Keratinocyte (primary cell): ENCODE data around the gene PPIA. TPM values are rescaled to one million over a fixed set of nuclear protein-coding genes. Genes with fewer than 3 reads are reported as not detected.

ENCODE experiments used
- DNase-seq: peaks from one replicate; pipeline ENCODE4 v3.0.0-alpha.2; 2011; ENCODE audit warnings: low read depth, missing footprints, low spot score
- FAIRE-seq: peaks from 2 replicates; lab custom pipeline; 2011; peaks lifted over from hg19 to GRCh38; lab: Jason Lieb, UNC
- H2AFZ ChIP-seq: 2 replicates; pipeline ENCODE4 v1.6.0; 2012; ENCODE audit warnings: low read length, control low read depth, inconsistent platforms; ENCODE audit not compliant: control insufficient read depth
- H3K27ac ChIP-seq: 2 replicates; pipeline ENCODE4 v1.5.1; 2011; ENCODE audit warnings: low read length; ENCODE audit not compliant: control insufficient read depth, insufficient read depth
- H3K27me3 ChIP-seq: 3 replicates; pipeline ENCODE4 v1.6.0; 2011; ENCODE audit warnings: low read length; ENCODE audit not compliant: control insufficient read depth, insufficient read depth; ENCODE audit errors: extremely low read depth
- H3K36me3 ChIP-seq, 2 experiments: 2 replicates in 1 of 2; 3 replicates in 1 of 2; pipeline ENCODE4 v1.5.1; 2011; ENCODE audit warnings: low read length in 2 of 2, mild to moderate bottlenecking in 1 of 2; ENCODE audit not compliant: control insufficient read depth in 2 of 2, insufficient read depth in 2 of 2; ENCODE audit errors: extremely low read depth in 1 of 2
- H3K4me1 ChIP-seq: 3 replicates; pipeline ENCODE4 v1.5.1; 2011; ENCODE audit warnings: low read length; ENCODE audit not compliant: control insufficient read depth, insufficient read depth; ENCODE audit errors: extremely low read depth
- H3K4me2 ChIP-seq: 3 replicates; pipeline ENCODE4 v1.6.0; 2011; ENCODE audit warnings: low read depth, low read length; ENCODE audit not compliant: control insufficient read depth, insufficient read depth; ENCODE audit errors: extremely low read depth
- H3K4me3 ChIP-seq, 3 experiments: fragments of 200-600 bp in 1 of 3; sonication (generic) in 1 of 3; 2 replicates in 2 of 3; 3 replicates in 1 of 3; pipeline ENCODE4 v1.5.1; 2011 to 2016; ENCODE audit warnings: low read length in 3 of 3, mild to moderate bottlenecking in 3 of 3, control low read depth in 2 of 3, inconsistent platforms in 1 of 3, low read depth in 1 of 3, mixed read lengths in 1 of 3, mixed run types in 1 of 3, moderate library complexity in 1 of 3; ENCODE audit not compliant: control insufficient read depth in 2 of 3, insufficient read depth in 2 of 3; ENCODE audit errors: extremely low read depth in 1 of 3
- H3K79me2 ChIP-seq: 2 replicates; pipeline ENCODE4 v1.6.0; 2012; ENCODE audit warnings: low read length; ENCODE audit not compliant: control insufficient read depth, insufficient read depth
- H3K9ac ChIP-seq: 3 replicates; pipeline ENCODE4 v1.6.0; 2011; ENCODE audit warnings: low read length; ENCODE audit not compliant: control insufficient read depth, insufficient read depth; ENCODE audit errors: extremely low read depth
- H3K9me1 ChIP-seq: 3 replicates; pipeline ENCODE4 v1.6.0; 2011; ENCODE audit warnings: low read length; ENCODE audit not compliant: control insufficient read depth, insufficient read depth; ENCODE audit errors: extremely low read depth
- H3K9me3 ChIP-seq: 2 replicates; pipeline ENCODE4 v1.5.1; 2012; ENCODE audit warnings: low read depth, low read length; ENCODE audit not compliant: control insufficient read depth
- H4K20me1 ChIP-seq: 3 replicates; pipeline ENCODE4 v1.6.0; 2011; ENCODE audit warnings: low read length; ENCODE audit not compliant: control insufficient read depth, insufficient read depth; ENCODE audit errors: extremely low read depth
- EZH2 ChIP-seq: IDR thresholded peaks from one replicate; pipeline ENCODE4 v1.6.1; 2012; ENCODE audit warnings: inconsistent platforms, mild to moderate bottlenecking, low read length, moderate library complexity
- dilution Hi-C: fragments of 300-500 bp; cut with MboI; formaldehyde crosslinking; loops from one replicate; pipeline ENCODE4 v1.7.0; 2020; ENCODE audit warnings: low sequenced_read_pairs; ENCODE audit not compliant: extremely low pct_ligation_motif_present
- polyA plus RNA-seq, 5 experiments: library from polyadenylated mRNA; depleted of rRNA in 3 of 5; stranded (reverse) in 3 of 5; stranded (forward) in 1 of 5; unstranded in 1 of 5; fragments of >200 nt; gene quantifications; 1 replicate in 1 of 5; 2 replicates in 3 of 5; 3 replicates in 1 of 5; pipeline versions ENCODE4 v1.2.1 to v1.2.3, GENCODE V29; 2011 to 2012; ENCODE audit warnings: missing spikeins in 2 of 5, low read depth in 1 of 5, low replicate concordance in 1 of 5
- TF ChIP-seq, protein P1 (sequence below), 3 experiments: IDR thresholded peaks in 1 of 3; conservative IDR thresholded peaks in 1 of 3; optimal IDR thresholded peaks in 1 of 3; 2 replicates in 2 of 3; 3 replicates in 1 of 3; pipeline versions ENCODE3 to v1.5.1; 2011; ENCODE audit warnings: low read length in 3 of 3, mild to moderate bottlenecking in 3 of 3, moderate library complexity in 2 of 3, control low read depth in 1 of 3, inconsistent platforms in 1 of 3; ENCODE audit not compliant: insufficient read depth in 2 of 3; ENCODE audit errors: extremely low read depth in 1 of 3

Gene PPIA
- polyA plus RNA-seq, 1 donor (not counting 4 experiments of a cell fraction or from before 2014, with no cell fraction given), result 6,965 TPM

DNA sequence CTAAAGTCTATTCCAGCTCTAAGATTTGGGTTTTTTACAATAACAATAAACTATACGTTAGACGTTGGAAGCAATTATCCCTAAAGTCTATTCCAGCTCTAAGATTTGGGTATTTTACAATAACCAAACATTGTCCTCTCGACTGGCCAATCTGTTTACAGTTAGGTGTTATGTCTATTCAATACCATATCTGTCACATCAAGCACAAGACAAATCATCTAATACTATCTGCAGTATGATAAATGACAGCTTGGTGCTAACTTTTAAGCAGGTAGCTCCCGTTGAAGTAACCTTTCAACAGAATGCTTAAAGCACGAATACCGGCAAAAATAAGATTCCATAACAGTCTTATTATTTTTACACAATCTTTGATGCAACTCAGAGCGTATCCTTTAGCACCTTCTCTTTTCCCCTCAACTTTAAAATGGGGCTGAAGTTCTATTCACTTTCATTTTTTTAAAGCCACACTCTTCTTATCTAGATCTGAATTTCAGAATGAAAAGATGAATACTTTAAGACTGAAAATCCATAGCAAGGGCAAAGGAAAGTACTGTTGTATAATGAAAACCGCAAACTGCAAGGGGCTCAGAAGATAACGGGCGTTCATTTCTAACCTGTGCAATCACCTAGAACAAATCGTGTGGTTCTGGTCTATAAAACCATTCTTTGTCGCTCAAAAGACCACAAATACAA lies 50.5 kb downstream of the PPIA start:
- no peak for TF ChIP-seq EZH2
- TF ChIP-seq, protein P1, sequence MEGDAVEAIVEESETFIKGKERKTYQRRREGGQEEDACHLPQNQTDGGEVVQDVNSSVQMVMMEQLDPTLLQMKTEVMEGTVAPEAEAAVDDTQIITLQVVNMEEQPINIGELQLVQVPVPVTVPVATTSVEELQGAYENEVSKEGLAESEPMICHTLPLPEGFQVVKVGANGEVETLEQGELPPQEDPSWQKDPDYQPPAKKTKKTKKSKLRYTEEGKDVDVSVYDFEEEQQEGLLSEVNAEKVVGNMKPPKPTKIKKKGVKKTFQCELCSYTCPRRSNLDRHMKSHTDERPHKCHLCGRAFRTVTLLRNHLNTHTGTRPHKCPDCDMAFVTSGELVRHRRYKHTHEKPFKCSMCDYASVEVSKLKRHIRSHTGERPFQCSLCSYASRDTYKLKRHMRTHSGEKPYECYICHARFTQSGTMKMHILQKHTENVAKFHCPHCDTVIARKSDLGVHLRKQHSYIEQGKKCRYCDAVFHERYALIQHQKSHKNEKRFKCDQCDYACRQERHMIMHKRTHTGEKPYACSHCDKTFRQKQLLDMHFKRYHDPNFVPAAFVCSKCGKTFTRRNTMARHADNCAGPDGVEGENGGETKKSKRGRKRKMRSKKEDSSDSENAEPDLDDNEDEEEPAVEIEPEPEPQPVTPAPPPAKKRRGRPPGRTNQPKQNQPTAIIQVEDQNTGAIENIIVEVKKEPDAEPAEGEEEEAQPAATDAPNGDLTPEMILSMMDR (optimal IDR thresholded peaks at IDR 0.05 in 1 of 3, IDR thresholded peaks at IDR 0.05 in 1 of 3, conservative IDR thresholded peaks at IDR 0.05 in 1 of 3; ENCODE audit: extremely low read depth in 1 of 3, insufficient read depth in 2 of 3, low read length in 3 of 3), result no peak
- no peak for FAIRE-seq
- H3K4me3 ChIP-seq, result peak overlapping the region; percentile 53 to 96 (median 75)
- dilution Hi-C loops, result no loop called here
- no peaks in the 10 kb centered on the region for H3K9me1 ChIP-seq
- H3K27ac ChIP-seq, result peak overlapping the region; percentile 86
- H3K79me2 ChIP-seq, result peaks cover 54% of the 10 kb centered on the region
- no peak for DNase-seq
- H3K27me3 ChIP-seq, result no peaks in the 10 kb centered on the region
- peak overlapping the region; percentile 94 for H2AFZ ChIP-seq
- no peaks in the 10 kb centered on the region for H4K20me1 ChIP-seq
- H3K4me1 ChIP-seq, result peaks cover 12% of the 10 kb centered on the region
- peak overlapping the region; percentile 89 for H3K9ac ChIP-seq
- H3K36me3 ChIP-seq, result no peaks in the 10 kb centered on the region
- no peaks in the 10 kb centered on the region for H3K9me3 ChIP-seq
- H3K4me2 ChIP-seq, result peak overlapping the region; percentile 81

DNA sequence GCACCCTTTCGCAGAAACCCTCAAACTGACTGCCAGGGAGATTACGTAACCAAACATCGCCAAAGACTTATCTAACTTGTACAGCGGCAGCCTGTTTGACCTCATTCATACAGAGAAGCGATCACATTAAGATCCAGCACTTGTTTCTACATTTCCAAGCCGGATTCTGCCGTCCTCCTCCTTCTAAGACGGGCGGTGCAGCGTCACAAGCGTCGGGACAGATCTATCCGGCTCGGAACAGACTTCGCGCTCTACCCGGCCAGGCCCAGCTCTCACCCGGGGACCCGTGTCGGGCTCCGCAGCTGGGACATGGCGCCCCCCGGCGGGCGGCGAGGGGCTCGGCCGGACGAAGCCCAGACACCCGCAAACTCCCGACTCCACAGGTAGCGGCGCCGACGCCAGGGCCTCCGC lies 51.0 kb downstream of the PPIA start:
- H3K27ac ChIP-seq, result peak overlapping the region; percentile 86
- H2AFZ ChIP-seq, result peak overlapping the region; percentile 94
- TF ChIP-seq, protein P1 (optimal IDR thresholded peaks at IDR 0.05 in 1 of 3, IDR thresholded peaks at IDR 0.05 in 1 of 3, conservative IDR thresholded peaks at IDR 0.05 in 1 of 3; ENCODE audit: extremely low read depth in 1 of 3, insufficient read depth in 2 of 3, low read length in 3 of 3), result peak; percentile 68 to 94 (median 78)
- TF ChIP-seq EZH2, result no peak
- H3K9me3 ChIP-seq, result no peaks in the 10 kb centered on the region
- H4K20me1 ChIP-seq, result no peaks in the 10 kb centered on the region
- no peaks in the 10 kb centered on the region for H3K36me3 ChIP-seq
- H3K9me1 ChIP-seq, result no peaks in the 10 kb centered on the region
- dilution Hi-C loops, result no loop called here
- FAIRE-seq, result peak; percentile 52
- peaks cover 49% of the 10 kb centered on the region for H3K79me2 ChIP-seq
- peaks cover 12% of the 10 kb centered on the region for H3K4me1 ChIP-seq
- H3K27me3 ChIP-seq, result no peaks in the 10 kb centered on the region
- H3K4me3 ChIP-seq, result peak overlapping the region; percentile 53 to 96 (median 75)
- DNase-seq, result no peak
- H3K9ac ChIP-seq, result peak overlapping the region; percentile 89
- H3K4me2 ChIP-seq, result peak overlapping the region; percentile 81
